HG02885 (cell line): ENCODE measurements around the gene C16orf74.

Source experiments
- ATAC-seq: cut with Tn5 transposase; IDR thresholded peaks from one replicate; pipeline ENCODE4 v1.9.1; 2021; ENCODE audit warnings: mild to moderate bottlenecking; ENCODE audit not compliant: unreplicated experiment, poor library complexity

The C16orf74 gene

GRCh38 chr16:85750827-85751697, at the start of gene C16orf74:
Gene C16orf74 (minus strand): TSS chr16:85751096. CDS start chr16:85735217, 15,879 bp downstream.
- peak; percentile 64 for ATAC-seq

- ATAC-seq = peak; percentile 4
Observed at GRCh38 chr16:85800321-85800669, 49.4 kb upstream of the C16orf74 start.

- peak; percentile 77 for ATAC-seq
Observed at GRCh38 chr16:85799497-85800320, 48.8 kb upstream of the C16orf74 start, which contains the start of the genes COX4I1 and EMC8. Gene COX4I1 (plus strand): TSS chr16:85799695. CDS start chr16:85801206, 1,511 bp downstream. Gene EMC8 (minus strand): TSS chr16:85799544. CDS start chr16:85799295, 249 bp downstream.

DNA sequence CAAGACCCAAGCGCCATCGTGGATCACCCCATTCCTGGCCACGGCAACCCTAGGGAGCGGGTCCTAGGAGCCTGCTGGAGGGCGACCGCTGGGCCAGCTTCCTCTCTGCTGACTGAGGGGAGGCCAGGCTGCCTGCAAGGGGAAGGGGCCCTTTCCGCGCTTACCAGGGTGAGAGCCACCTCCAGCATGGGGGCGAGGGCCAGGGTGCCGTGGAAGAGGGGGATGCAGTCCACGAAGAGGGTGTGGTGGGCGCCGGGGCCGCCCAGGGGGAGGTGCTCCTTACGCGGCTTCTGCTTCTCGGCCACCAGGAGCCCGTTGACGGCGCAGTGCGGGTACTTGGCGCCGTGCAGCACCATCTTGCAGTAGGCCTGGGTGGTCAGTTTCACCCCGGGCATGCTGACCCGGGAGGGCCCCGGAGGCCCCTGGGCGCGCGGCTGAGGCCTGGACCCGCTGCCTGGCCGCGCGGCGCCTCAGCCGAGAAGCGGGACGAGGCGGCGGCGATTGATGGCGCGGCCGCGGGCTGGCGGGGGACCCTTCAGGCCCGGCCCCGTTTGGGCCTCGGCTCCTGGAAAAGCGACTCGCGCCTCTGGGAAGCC, 48.1 kb upstream of the C16orf74 start:
- ATAC-seq = peak; percentile 23

DNA sequence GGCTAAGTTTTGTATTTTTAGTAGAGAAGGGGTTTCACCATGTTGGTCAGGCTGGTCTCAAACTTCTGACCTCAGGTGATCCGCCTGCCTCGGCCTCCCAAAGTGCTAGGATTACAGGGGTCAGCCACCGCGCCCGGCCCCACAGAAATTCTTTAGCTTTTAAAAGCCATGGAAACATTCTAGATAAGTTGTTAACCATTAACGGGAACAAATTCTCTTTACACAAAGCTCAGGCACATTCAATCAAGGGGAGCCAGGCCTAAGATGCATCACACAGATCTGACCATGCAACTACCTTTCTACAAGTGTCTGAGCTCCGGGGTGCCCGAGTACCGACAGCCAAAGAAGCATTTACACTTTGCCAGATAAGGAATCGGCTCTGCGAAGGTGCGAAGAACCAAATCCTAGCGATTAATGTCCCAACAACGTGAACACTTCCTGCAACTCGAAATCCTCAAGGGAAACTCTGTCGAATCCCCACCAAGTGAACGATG, 47.4 kb upstream of the C16orf74 start:
- no peak for ATAC-seq

DNA sequence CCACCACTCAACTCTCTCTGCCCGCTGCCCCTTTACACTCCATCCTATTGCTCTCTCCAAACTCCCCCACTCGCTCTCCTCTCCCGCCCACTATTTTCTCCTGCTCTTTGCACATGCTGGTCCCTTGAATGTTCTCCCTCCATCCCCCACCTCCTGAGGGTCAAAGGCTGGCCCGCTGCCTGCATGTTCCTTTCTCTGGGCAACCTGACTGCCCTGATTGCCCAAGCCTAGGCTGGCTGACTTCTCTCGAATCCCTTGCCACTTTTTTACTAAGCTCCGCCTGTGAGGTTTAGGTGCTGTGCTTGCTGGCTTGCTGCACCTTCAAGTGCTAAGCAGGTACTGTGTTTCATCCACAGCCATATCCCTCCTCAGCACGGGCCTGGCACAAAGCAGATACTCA, 45.7 kb upstream of the C16orf74 start:
- no peak for ATAC-seq

DNA sequence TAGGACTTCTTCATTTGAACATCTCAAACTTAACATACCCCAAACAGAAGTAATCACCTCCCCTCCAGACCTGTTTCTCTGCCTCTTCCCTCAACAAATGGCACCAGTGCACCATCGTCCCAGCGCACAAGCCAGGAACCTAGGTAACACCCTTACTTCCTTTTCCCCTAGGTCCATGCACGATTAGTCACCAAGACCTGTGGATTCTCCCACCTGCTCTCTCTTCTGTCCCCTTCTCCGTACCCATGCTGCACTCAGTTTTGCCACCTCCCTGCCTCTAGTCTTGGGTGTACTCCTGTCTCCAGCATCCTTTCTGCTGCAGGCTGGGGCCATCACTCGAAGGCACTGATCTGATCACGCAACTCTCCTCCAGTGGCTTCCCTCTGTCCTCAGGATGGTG, 45.3 kb upstream of the C16orf74 start:
- ATAC-seq = no peak

DNA sequence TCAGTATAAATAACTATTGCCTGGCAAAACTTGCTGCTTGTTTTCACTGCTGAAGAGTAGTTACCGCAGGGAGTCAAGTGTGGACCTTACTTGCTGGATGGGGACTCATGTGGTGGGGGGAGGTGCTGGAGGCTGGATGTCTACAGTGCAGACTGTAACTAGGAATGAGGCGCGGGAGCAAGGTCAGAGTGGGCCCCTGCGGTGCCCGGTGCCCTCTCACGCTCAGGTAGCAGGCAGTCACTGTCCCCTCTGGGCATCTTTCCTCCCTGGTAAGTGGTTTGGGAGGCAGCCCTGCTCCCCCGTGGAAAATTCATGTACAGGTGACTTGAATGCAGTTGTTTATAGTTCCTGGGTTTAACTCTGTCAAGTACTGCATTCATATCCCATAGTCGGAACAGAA, 43.8 kb upstream of the C16orf74 start:
- ATAC-seq = no peak

DNA sequence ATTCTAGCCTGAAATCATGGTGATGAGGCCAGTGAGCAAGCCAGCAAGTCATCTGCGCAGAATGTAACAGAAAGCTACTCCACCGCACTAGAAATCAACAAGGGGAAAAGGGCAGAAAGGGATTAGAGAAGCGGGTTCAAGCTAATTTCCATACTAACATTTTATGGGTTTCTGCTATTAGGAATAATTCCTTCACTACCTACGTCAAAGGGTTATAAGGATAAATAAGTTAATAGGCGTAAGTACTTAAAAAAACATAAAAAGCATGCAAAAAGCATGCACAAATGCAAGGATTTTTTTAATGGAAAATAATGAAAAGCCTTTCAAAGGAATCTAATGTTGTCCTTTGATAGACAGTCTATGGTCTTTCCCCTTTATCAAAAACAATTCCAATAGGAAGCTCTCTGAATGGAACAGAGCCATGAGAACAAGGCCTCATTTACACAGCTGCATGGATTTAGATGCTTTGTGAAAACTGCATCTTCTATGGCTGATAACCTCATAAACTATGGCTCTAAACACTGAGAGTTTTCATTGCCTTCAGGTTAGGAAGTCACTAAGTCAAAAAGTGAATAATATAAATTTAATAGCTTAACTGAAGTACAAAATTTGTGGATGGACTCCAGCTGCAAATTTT, 42.9 kb upstream of the C16orf74 start:
- ATAC-seq = no peak

DNA sequence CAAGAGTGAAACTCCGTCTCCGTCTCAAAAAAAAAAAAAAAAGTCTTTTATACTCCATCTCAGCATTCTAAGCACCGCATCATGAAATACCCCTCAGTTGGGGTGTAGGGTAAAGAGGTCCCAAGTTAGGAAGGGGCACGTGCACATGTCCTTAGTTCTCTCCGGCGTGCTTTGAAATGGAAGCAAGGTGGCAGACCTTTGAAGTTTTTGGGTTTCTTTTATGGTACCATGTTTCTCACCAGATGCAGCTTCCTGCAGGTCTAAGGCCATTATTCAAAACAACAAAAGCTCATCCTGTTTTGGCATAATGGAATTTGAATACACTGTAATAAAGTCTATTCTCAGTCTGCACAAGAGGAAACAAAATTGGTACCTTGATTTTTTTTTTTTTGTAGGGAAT, 38.9 kb upstream of the C16orf74 start:
- no peak for ATAC-seq

- no peak for ATAC-seq
Observed at GRCh38 chr16:85788819-85789218, 37.9 kb upstream of the C16orf74 start.

- no peak for ATAC-seq
Observed at GRCh38 chr16:85785927-85786326, 35.0 kb upstream of the C16orf74 start.

DNA sequence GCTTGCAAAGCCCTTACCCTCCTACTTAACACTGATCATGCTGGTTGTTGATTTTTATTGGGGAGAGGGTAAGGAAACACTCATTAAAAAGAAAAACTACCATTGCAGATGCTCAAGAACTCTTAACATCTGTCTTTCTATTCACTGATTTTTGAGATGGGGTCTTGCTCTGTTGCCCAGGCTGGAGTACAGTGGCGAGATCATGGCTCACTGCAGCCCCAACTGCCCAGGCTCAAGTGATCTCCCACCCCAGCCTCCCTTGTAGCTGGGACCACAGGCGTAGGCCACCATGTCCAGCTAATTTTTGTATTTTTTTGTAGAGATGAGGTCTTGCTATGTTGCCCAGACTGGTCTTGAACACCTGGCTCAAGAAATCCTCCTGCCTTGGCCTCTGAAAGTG, 33.9 kb upstream of the C16orf74 start:
- ATAC-seq = no peak

DNA sequence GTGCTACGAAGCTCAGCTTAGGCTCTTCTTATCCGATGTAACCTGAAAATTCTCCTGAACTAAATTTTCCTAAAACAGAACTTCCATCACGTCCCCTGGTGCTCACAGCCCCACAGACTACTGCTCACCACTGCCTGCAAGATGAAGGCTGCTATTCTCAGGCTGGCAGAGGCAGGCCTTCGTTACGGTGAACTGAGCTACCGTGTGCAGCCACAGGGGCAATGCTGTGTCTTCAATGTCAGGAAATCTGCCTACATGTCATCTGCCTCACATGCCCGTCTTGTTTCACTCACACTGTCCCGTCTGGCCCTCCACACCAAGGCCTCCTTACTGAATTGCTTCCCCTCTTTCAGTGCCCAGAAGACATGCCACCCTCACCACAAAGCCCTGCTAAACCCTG, 32.5 kb upstream of the C16orf74 start:
- no peak for ATAC-seq

DNA sequence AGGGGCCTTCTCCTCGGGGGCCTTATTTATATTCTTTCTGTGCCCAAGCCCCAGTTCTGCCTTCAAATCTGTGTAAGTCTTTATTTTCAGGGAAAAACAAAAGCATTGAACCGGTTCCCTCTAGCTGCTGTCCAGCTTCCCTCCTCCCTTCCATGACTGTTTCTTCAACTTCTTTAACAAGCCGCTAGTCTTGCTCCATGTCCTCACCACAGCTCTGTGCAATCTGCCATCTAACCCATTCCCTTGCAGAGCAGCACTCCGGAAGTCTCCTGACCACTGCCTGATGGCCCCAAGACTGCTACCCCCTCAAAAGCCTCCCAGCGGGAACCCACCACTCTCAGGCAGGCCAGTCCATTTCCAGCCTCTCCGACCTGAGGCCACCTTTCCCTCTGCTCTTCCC, 31.6 kb upstream of the C16orf74 start:
- no peak for ATAC-seq

GRCh38 chr16:85781695-85782370, 30.9 kb upstream of the C16orf74 start:
- ATAC-seq = no peak

GRCh38 chr16:85781156-85781555, 30.3 kb upstream of the C16orf74 start:
- ATAC-seq = no peak

GRCh38 chr16:85780281-85780680, 29.4 kb upstream of the C16orf74 start:
- no peak for ATAC-seq

- no peak for ATAC-seq
Observed at GRCh38 chr16:85778873-85779272, 28.0 kb upstream of the C16orf74 start.
